Renal cortex interstitium (tissue), 11 donors: ENCODE data around the gene MTHFD2L. TPM values are rescaled to one million over a fixed set of nuclear protein-coding genes. Genes with fewer than 3 reads are reported as not detected.
"Not testable (repeated sequence)": the region's sequence is repeated elsewhere in the genome, so short reads cannot be mapped to it uniquely, and the experiment has no call there.

Source experiments
- DNase-seq, 11 donors: peaks; one replicate each; pipeline ENCODE4 v3.0.0-alpha.2; 2013; ENCODE audit warnings: low read depth in 9 of 11, low spot score in 4 of 11; ENCODE audit errors: extremely low read depth in 1 of 11
- polyA plus RNA-seq, 3 donors: library from polyadenylated mRNA; unstranded; fragments of 120-200 nt; gene quantifications; one replicate each; pipeline ENCODE4 v1.2.1, GENCODE V29; 2013; ENCODE audit not compliant: insufficient read length in 3 of 3

Gene MTHFD2L
- polyA plus RNA-seq, 3 donors, result 22.0 to 26.7 (median 24.4) TPM

DNA sequence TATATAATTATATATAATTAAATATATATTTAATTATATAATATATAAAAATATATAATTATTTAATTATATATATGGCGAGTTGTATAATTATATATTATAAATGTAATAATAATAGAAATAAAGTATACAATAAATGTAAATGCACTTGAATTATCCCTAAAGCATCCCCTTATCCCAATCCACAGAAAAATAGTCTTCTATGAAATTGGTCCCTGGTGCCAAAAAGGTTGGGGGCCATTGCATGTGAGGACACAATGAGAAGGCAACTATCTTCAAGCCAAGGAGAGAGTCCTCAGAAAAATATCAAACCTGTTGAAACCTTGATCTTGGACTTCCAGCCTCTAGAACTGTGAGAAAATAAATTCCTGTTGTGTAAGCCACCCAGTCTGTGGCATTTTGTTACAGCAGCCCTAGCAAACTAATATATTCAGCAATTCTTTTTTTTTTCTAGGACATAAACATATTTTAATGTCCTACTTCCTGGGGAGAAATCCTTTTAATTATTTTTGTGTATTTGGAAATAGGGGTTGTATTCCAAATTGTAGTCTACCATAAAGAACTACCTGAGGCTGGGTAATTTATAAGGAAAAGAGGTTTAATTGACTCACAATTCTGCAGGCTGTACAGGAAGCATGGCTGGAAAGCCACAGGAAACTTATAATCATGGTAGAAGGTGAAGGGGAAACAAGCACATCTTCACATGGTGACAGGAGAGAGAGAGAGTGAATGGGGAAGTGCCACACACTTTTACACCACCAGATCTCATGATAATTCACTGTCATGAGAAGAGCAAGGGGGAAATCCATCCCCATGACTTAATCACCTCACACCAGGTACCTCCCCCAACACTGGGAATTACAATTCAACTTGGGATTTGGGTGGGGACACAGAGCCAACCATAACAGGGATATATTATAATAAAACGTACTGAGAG is 36.0 kb upstream of the MTHFD2L start:
- no peak for DNase-seq

DNA sequence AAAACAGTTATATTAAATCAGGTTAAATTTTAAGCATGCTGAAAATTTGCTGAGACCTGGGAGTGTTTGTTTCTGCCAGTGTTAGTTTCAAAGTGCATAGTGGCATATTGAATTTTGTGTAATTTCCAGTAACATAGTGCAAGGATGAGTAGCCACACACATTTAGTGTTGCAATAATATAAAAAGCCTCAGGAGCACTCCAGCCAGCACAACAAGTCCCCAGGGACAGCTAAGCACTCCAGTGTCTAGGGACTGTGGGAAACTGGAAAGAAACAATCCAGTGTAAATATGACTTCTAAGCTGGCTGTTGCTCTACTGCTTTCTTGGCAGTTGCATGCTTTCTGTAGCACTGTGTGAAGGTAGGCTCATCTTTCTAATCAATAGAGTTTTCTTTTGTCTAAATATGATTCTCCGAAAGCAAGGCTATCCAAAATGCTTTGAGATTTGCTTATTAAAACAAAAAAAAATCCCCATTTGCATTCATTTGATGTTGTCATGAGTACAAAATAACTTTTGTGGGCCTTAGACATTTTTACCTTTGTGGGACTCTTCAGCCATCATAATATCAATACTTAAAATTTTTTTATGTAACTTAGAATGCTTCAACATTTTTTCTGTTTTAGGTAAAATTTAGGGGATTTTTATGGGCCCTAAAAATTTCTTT is 34.7 kb upstream of the MTHFD2L start:
- DNase-seq, result no peak

DNA sequence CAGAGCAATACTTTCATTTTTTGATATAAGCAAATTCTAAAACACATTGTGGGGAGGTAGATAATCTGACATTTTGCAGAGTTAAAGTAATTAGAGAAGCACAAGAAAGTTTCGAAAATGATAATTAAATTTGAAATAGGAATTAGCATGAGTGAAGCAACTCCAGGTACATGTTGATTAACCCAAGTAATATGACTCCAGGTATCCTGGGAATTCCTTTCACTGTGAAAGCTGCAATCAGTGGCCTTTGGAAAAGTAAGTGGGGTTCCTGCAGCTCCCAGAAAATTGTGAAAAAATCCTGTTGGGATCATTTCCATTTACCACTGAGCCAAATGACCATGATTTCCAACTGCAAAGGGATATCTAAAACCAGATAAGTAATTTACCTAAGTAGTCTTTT is 32.9 kb upstream of the MTHFD2L start:
- DNase-seq, result no peak

DNA sequence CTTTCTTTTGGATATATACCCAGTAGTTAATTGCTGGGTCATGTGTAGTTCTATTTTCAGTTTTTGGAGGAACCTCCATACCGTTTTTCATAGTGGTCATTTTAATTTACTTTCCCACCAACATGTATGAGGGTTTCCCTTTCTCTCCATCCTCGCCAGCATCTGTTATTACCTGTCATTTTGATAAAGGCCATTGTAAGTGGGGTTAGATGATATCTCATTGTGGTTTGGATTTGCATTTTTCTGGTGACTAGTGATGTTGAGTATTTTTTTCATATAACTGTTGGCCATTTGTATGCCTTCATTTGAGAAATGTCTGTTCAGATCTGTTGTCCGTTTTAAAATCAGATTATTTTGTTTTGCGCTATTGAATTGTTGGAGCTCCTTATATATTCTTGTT is 30.2 kb upstream of the MTHFD2L start:
- DNase-seq, result no peak

DNA sequence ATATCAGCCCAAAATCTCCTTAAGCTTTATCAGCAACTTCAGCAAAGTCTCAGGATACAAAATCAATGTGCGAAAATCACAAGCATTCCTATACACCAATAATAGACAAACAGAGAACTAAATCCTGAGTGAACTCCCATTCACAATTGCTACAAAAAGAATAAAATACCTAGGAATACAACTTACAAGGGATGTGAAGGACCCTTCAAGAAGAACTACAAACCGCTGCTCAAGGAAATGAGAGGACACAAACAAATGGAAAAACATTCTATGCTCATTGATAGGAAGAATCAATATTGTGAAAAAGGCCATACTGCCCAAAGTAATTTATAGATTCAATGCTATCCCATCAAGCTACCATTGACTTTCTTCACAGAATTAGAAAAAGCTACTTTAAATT is 27.1 kb upstream of the MTHFD2L start:
- DNase-seq, result not testable (repeated sequence)

DNA sequence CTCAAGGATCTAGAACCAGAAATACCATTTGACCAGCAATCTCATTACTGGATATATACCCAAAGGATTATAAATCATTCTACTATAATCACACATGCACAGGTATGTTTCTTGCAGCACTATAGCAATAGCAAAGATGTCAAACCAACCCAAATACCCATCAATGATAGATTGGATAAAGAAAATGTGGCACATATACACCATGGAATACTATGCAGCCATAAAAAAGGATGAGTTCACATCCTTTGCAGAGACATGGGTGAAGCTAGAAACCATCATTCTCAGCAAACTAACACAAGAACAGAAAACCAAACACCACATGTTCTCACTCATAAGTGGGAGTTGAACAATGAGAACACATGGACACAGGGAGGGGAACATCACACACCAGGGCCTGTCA is 25.7 kb upstream of the MTHFD2L start:
- DNase-seq, result not testable (repeated sequence)

DNA sequence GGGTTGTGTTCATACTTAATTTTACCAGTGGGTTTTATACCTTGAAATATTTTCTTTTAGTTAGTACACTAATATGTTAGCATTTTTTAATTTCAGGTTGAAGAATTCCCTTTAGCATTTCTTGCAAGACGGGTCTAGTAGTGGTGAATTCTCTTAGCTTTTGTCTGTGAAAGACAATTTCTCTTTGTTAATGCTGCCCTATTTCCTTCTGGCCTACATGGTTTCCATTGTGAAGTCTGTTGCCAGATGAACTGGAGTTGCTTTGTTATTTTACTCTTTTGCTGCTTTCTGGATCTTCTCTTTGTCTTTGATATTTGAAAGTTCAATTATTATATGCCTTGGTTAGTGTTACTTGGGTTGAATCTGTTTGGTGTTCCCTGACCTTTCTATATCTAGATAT is 25.0 kb upstream of the MTHFD2L start:
- no peak for DNase-seq

DNA sequence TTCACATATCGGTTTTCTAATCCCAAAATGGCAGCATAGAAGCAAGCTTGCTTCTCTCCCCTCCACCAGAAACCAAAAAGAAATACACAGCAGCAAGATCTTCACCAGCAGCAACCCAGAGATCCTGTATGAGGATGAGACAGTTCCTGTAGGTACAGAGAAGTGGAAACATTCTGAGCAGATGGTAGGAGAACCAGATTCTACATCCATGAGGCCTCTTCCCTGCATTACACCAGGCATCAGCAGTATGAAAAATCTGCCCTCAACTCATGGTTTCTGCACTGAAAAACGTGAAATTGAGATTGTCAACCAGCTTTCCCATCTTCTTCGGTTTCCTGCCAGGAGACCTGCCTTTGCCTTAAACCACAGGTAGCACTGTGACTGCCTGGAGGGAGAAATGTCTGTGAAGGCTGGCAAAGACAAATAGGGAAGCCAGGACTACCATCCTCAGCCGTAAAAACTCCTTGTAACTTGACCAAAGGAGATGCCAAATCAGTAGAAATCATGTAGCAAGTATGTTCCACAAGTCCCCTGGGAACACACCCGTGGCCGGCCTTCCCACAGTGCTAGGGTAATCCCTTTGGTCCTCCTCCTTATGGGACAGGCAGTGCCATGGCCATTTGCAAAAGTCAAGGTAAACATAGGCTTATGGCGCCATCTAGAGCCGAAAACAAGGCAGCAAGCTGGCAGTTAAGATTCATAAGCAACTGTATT is 24.0 kb upstream of the MTHFD2L start:
- peak in 6 of 11 donors; percentile 57 to 66 (median 63) for DNase-seq

DNA sequence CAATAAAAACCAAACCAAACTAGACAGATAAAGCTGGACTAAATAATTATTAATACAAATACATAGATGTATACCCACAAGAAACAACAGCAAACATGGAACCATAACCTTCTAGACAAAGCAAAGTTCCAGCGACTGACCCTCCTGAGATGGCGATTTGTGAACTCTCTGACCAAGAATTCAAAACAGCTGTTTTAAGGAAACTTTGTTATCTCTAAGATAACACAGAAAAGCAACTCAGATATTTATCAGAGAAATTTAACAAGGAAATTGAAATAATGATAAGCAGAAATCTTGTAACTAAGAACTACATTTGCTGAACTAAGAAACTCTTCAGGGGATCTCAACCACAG is 23.4 kb upstream of the MTHFD2L start:
- no peak for DNase-seq

DNA sequence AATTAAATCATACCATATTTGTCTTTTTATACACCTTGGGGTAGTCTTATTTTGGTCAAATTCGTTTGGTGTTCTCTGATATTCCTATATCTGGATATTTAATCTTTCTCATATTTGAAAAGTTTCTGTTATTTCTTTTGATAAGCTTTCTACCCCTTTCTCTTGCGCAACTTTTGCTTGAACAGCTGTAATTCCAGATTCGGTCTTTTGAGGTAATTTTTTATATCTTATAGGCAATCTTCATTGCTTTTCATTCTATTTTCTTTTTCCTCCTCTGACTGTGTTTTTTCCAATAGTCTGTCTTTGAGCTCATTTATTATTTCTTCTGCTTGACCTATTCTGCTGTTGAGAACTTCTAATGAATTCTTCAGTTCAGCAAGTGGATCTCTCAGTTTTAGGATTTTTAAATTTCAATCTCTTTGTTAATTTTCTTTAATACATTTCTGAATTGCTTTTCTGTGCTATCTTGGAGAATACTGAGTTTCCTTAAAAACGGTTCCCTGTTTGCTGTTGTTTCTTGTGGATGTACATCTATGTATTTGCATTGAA is 11.3 kb upstream of the MTHFD2L start:
- DNase-seq, result no peak

DNA sequence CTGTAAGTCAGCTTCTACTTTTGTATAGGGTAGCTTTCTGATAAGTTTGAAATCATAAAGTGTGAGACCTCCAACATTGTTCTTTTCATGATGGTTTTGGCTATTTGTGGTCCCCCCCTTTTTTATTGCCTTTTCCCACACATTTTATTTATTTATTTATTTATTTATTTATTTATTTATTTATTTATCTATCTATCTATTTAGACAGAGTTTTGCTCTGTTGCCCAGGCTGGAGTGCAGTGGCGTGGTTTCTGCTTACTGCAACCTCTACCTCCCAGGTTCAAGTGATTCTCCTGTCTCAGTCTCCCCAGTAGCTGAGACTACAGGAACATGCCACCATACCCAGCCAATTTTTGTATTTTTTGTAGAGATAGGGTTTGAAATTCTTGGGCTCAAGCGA is 9.7 kb upstream of the MTHFD2L start:
- no peak for DNase-seq

DNA sequence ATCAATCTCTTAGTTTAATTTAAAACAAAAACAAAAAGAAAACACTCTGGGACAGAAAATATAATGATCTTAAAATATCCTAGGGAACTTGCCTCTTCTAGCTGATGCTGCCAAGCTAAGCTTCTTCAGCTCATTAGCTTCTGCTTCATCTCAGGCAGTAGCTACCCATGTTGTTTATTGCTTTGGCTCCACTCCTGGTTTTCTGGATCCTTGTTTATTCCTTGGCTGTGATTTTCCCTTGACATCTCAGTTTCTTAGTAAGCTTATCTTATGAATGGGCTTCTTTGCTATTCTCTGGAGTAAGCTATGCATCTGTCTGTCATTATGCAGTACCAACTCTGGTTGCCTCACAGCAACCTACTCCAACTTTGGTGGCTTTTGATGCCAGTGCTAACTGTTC is 5.1 kb upstream of the MTHFD2L start:
- no peak for DNase-seq

DNA sequence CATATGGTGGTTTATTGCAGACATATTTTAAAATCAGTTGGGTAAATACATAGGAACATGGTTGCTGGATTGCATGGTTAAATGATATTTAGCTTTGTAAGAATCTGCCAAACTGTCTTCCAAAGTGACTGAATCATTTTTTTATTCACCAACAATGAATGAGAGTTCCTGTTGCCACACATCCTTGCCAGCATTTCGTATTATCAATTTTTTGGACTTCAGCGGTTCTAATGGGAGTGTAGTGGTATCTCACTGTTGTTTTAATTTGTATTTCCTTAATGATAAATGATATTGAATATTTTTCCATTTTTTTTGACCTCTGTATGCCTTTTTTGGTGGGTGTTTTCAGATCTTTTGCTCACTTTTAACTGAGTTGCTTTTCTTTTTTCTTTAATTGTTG is 1.4 kb upstream of the MTHFD2L start:
- no peak for DNase-seq

DNA sequence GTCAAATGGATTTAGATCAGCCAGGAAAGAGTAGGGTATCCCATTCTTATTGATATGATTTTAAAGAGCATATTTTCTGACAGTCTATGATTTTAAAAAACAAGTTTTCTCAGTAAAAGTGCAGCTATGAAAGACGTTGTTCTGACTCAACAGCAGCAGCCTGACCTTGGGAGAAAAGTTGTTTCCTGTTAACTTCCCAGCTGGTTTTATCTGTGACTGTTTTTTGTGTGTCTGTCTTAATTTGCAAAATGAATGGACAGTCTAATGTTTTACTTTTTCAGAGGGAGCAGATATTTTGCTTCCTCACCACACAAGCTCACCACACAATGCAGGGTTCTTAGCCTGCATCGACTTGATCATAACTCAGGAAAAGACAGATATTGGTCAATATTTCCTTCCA is 764 bp upstream of the MTHFD2L start:
- peak in 1 of 11 donors; percentile 26 for DNase-seq

DNA sequence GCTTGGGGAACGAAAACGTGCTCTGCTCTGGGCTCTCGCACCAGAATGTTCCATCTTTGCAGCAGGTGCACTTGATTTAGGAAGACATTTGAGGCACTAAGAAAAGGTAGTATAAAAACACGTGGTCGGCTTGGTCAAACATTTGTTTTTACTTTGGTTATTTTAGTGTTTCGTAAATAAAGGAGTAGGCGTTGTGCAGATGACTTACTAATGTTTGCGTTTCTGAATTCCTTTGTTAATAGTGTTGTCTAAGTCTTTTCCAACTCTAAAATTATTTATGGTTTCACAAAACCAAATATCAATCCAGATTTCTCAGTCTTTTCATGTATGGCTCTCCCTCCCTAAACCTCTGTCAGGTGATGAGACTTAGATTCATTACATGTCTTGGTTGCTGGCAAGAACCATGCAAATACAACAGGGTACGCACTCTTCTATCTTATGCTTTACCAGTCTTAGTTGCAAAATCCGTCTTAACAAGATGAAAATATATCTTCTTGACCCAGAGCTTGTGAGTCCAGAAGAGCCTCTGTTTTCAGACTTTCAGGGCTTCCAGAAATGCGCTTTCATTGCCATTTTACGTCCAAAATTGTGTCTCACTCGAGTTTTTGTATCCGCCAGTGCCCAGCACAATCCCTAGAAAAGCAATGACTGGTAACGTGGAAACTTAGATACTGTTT is 686 bp downstream of the MTHFD2L start:
- peak in 1 of 11 donors; percentile 17 for DNase-seq

DNA sequence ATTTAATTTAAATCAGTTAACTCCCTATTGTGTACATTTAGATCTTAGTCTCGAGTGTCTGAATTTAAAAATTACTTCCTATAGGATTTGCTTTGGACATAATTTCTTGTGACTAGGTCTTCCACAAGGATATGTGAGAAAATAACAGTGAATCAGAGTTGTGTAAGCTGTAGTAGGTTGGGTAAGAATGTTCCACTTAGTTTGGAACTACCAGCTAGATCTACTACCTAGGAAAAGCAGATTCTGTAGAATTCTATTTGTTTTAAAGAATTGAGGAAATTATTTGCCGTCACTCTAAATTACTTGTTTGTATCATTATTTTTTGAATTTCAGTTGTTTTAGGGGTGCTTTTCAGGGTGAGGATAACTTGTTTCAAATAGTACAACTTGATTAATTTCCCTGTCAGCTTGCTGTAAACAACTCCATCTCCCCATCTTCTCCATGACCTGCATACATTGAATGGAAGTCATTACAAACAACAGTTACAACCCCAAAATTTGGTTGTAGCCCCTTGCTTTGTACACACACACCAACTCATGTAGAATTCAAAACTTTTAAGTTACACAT is 1.3 kb downstream of the MTHFD2L start:
- peak in 1 of 11 donors; percentile 2 for DNase-seq

DNA sequence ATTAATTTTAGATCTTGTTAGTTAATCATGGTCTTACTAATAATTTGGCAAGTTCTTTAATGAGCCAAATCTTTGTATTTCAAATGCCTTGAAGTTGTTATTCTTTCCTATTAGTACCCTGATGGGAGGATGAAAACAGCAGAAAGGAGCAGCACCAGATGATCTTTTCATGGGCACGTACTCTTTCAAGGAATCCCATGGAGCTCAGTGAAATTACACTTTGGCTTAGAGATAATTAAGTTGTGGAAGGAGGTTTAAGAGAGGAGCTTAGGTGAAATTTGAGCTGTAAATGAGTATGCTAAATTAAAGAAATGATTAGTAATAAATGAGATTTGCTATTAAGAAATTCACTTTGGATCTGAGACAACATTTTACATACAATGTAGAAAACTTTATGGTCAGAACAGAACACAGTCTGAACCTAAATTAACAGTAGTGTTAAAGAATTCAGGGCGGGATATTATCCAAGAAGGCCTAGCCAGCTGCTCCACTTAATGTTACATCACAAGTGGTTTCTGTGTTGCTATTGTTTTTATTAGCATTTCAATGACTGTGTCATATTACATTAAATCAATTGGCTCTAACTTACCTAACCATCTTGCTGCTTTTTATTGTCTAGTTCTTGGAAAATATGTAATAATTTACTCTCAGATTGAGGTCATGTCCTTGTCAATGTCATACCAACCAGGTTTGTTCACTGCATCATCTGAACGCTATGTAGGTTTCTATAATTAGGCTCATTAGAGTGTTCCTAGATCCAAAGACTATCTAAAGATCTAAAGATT is 3.9 kb downstream of the MTHFD2L start:
- DNase-seq, result no peak

DNA sequence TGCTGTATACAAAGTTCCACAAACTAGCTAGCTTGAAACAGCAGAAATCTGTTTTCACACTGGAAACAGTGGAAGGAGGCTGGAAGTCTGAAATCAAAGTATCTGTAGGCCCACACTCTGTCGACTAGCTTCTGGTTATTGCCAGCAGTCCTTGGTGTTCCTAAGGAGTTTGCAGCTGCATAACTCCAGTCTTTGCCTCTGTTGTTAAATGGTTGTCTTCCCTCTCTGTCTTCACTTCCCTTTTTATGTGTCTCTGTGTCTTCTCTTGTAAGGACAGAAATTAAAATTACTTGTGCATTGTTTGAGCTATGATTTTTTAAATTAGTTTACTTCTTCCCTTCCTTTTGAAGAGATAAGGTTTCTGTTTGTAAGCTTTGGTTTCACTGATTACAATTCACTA is 8.2 kb downstream of the MTHFD2L start:
- no peak for DNase-seq
